ENCODE data around the gene SLC2A9.

SLC2A9 gene

DNA sequence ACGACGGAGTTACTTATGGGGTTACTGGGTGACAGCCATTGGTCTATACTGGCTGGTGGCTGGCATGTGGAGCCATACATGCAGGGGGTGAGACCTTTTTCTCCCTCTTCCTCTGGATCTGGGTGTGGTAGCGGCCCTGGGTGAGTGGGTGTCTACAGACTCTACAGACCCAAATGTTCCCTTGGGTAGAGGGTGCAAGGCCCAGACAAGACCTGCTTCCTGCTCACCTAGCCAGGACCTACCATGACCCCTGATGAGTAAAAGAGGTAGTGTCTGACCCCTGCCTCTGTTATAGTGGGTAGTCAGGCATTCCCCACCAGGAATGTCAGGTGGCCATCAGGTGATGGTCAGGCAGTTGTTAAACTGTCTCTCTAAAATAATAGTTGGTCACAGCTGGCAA, 66.8 kb downstream of the SLC2A9 start:
- no peak for ATAC-seq
- TF ChIP-seq ARNTL (CRISPR knock-in tag; IDR thresholded peaks at IDR 0.05; ENCODE audit: borderline replicate concordance, low read depth) (no peak), ESRRG (CRISPR knock-in tag; IDR thresholded peaks at IDR 0.05) (no peak), TOX (CRISPR knock-in tag; IDR thresholded peaks at IDR 0.05; ENCODE audit: borderline replicate concordance) (no peak), BACH2 (CRISPR knock-in tag; IDR thresholded peaks at IDR 0.05; ENCODE audit: borderline replicate concordance) (no peak), ZNF565 (CRISPR knock-in tag; conservative IDR thresholded peaks at IDR 0.05; ENCODE audit: low read depth) (no peak), ZFP30 (CRISPR knock-in tag; IDR thresholded peaks at IDR 0.05) (no peak), ZC3H10 (CRISPR knock-in tag; IDR thresholded peaks at IDR 0.05) (no peak), ISL1 (CRISPR knock-in tag; IDR thresholded peaks at IDR 0.05) (no peak), ZNF70 (CRISPR knock-in tag; IDR thresholded peaks at IDR 0.05) (no peak), PPARA (CRISPR knock-in tag; IDR thresholded peaks at IDR 0.05; ENCODE audit: borderline replicate concordance) (no peak), GLIS3 (CRISPR knock-in tag; IDR thresholded peaks at IDR 0.05) (no peak), OSR1 (CRISPR knock-in tag; IDR thresholded peaks at IDR 0.05) (no peak), TCF4 (CRISPR knock-in tag; IDR thresholded peaks at IDR 0.05; ENCODE audit: borderline replicate concordance) (no peak), SNAI2 (CRISPR knock-in tag; IDR thresholded peaks at IDR 0.05) (no peak), ZNF8 (CRISPR knock-in tag; IDR thresholded peaks at IDR 0.05) (no peak), ZFP3 (CRISPR knock-in tag; IDR thresholded peaks at IDR 0.05) (no peak)
- TF ChIP-seq, protein P1, sequence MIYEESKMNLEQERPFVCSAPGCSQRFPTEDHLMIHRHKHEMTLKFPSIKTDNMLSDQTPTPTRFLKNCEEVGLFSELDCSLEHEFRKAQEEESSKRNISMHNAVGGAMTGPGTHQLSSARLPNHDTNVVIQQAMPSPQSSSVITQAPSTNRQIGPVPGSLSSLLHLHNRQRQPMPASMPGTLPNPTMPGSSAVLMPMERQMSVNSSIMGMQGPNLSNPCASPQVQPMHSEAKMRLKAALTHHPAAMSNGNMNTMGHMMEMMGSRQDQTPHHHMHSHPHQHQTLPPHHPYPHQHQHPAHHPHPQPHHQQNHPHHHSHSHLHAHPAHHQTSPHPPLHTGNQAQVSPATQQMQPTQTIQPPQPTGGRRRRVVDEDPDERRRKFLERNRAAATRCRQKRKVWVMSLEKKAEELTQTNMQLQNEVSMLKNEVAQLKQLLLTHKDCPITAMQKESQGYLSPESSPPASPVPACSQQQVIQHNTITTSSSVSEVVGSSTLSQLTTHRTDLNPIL (CRISPR knock-in tag; IDR thresholded peaks at IDR 0.05; ENCODE audit: low read depth), result no peak
- TF ChIP-seq, protein P2, sequence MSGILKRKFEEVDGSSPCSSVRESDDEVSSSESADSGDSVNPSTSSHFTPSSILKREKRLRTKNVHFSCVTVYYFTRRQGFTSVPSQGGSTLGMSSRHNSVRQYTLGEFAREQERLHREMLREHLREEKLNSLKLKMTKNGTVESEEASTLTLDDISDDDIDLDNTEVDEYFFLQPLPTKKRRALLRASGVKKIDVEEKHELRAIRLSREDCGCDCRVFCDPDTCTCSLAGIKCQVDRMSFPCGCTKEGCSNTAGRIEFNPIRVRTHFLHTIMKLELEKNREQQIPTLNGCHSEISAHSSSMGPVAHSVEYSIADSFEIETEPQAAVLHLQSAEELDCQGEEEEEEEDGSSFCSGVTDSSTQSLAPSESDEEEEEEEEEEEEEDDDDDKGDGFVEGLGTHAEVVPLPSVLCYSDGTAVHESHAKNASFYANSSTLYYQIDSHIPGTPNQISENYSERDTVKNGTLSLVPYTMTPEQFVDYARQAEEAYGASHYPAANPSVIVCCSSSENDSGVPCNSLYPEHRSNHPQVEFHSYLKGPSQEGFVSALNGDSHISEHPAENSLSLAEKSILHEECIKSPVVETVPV (CRISPR knock-in tag; IDR thresholded peaks at IDR 0.05), result no peak
- TF ChIP-seq, protein P3, sequence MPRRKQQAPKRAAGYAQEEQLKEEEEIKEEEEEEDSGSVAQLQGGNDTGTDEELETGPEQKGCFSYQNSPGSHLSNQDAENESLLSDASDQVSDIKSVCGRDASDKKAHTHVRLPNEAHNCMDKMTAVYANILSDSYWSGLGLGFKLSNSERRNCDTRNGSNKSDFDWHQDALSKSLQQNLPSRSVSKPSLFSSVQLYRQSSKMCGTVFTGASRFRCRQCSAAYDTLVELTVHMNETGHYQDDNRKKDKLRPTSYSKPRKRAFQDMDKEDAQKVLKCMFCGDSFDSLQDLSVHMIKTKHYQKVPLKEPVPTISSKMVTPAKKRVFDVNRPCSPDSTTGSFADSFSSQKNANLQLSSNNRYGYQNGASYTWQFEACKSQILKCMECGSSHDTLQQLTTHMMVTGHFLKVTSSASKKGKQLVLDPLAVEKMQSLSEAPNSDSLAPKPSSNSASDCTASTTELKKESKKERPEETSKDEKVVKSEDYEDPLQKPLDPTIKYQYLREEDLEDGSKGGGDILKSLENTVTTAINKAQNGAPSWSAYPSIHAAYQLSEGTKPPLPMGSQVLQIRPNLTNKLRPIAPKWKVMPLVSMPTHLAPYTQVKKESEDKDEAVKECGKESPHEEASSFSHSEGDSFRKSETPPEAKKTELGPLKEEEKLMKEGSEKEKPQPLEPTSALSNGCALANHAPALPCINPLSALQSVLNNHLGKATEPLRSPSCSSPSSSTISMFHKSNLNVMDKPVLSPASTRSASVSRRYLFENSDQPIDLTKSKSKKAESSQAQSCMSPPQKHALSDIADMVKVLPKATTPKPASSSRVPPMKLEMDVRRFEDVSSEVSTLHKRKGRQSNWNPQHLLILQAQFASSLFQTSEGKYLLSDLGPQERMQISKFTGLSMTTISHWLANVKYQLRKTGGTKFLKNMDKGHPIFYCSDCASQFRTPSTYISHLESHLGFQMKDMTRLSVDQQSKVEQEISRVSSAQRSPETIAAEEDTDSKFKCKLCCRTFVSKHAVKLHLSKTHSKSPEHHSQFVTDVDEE (CRISPR knock-in tag; IDR thresholded peaks at IDR 0.05), result no peak
- TF ChIP-seq, protein P4, sequence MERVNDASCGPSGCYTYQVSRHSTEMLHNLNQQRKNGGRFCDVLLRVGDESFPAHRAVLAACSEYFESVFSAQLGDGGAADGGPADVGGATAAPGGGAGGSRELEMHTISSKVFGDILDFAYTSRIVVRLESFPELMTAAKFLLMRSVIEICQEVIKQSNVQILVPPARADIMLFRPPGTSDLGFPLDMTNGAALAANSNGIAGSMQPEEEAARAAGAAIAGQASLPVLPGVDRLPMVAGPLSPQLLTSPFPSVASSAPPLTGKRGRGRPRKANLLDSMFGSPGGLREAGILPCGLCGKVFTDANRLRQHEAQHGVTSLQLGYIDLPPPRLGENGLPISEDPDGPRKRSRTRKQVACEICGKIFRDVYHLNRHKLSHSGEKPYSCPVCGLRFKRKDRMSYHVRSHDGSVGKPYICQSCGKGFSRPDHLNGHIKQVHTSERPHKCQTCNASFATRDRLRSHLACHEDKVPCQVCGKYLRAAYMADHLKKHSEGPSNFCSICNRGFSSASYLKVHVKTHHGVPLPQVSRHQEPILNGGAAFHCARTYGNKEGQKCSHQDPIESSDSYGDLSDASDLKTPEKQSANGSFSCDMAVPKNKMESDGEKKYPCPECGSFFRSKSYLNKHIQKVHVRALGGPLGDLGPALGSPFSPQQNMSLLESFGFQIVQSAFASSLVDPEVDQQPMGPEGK (CRISPR knock-in tag; IDR thresholded peaks at IDR 0.05; ENCODE audit: borderline replicate concordance), result no peak

DNA sequence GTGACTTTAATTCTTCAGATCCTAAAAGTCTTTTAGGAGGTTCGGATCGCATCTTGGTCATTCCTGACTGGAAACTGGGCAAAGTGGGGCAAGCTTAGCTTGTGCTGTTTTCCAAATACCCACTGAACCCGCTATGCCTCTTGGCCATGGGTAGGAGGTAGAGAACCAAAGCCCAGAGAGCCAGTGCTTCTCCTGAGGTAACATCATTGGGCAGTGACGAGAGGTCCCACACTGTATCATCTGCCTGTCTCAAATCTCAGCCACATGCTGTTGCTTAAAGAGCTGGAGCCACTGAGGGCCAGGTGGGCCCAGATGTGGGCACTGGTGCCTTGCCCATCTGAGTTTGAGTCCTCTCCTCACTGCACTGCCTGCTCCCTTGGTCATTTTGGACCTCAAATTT, 68.2 kb downstream of the SLC2A9 start:
- no peak for ATAC-seq
- TF ChIP-seq, protein P2 (CRISPR knock-in tag; IDR thresholded peaks at IDR 0.05), result no peak
- TF ChIP-seq ESRRG (CRISPR knock-in tag; IDR thresholded peaks at IDR 0.05), result no peak
- no peak for TF ChIP-seq ZFP3 (CRISPR knock-in tag; IDR thresholded peaks at IDR 0.05)
- TF ChIP-seq ZC3H10 (CRISPR knock-in tag; IDR thresholded peaks at IDR 0.05), result no peak
- TF ChIP-seq, protein P5, sequence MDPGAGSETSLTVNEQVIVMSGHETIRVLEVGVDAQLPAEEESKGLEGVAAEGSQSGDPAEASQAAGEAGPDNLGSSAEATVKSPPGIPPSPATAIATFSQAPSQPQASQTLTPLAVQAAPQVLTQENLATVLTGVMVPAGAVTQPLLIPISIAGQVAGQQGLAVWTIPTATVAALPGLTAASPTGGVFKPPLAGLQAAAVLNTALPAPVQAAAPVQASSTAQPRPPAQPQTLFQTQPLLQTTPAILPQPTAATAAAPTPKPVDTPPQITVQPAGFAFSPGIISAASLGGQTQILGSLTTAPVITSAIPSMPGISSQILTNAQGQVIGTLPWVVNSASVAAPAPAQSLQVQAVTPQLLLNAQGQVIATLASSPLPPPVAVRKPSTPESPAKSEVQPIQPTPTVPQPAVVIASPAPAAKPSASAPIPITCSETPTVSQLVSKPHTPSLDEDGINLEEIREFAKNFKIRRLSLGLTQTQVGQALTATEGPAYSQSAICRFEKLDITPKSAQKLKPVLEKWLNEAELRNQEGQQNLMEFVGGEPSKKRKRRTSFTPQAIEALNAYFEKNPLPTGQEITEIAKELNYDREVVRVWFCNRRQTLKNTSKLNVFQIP (CRISPR knock-in tag; IDR thresholded peaks at IDR 0.05; ENCODE audit: borderline replicate concordance, low read depth), result no peak
- no peak for TF ChIP-seq SNAI2 (CRISPR knock-in tag; IDR thresholded peaks at IDR 0.05)
- no peak for TF ChIP-seq ZNF565 (CRISPR knock-in tag; conservative IDR thresholded peaks at IDR 0.05; ENCODE audit: low read depth)
- TF ChIP-seq ZNF8 (CRISPR knock-in tag; IDR thresholded peaks at IDR 0.05), result no peak
- TF ChIP-seq, protein P3 (CRISPR knock-in tag; IDR thresholded peaks at IDR 0.05), result no peak
